Activated naive CD8-positive, alpha-beta T cell treated with anti-CD3 and anti-CD28 coated beads, Interleukin-2, amount 50 U/mL, for 16 hours (primary cell): ENCODE measurements around the gene TPST2.

Source experiments
- DNase-seq: peaks from one replicate; pipeline ENCODE4 v3.0.0-alpha.2; 2020; ENCODE audit warnings: low read depth, low spot score

The TPST2 gene

DNA sequence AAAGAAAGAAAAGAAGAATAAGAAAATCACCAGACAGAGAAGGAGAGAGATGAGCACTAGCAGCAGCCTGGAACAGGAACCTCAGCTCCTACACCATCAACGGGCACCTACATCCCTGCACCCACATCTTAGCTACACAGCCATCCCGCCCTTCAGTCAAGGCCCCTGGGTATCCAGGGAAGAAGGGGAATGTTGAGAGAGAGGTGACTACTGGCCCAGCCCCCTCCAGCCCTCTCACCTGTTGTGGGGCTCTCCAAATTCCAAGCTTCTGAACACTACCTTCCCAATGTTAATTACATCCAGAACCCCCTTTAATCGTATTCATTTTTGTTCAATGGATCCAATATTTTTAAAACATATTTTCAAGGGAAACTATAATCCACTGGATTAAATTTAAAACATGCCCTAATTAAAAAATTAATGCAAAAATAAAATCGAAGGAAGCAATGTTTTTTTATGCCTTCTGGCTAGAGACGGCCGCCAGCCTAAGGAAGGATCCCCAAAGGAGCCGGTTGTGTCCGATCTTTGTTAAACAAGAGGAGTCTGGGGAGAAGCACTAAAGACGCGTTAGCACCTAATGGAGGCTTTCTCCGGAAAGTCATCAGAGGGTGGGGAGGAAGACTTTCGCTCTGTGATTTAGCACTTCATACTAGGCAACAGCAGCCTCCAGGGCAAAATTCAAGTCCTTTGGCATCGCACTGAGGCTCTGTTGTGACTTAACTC, 9.5 kb downstream of the TPST2 start:
- no peak for DNase-seq

DNA sequence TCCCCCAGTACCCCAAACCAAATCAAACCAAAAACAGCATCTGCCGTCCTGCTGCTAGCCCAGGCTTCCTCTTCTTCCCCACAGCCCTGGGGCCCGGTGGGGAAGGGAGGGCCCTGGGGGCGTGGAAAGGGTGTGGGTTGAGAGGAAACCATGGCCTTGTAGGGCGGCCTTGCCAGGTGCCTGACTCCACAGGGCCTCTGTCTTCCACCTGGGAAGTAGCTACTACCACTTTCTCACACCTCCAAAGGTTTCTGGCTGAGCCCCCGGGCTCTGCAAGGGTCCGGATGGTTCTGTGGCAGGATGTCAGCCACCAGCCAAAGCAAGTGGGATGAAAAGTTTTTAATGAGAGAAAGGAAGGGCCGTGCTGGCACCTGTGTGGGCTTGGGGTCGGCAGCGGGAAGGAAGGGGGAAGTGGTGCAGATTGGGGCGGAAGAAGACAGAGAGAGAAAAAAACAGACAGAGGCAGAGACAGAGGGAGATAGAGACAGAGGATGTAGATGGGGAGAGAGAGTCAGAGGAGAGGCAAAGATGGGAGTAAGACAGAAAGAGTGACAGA, 10.5 kb downstream of the TPST2 start:
- DNase-seq = no peak

DNA sequence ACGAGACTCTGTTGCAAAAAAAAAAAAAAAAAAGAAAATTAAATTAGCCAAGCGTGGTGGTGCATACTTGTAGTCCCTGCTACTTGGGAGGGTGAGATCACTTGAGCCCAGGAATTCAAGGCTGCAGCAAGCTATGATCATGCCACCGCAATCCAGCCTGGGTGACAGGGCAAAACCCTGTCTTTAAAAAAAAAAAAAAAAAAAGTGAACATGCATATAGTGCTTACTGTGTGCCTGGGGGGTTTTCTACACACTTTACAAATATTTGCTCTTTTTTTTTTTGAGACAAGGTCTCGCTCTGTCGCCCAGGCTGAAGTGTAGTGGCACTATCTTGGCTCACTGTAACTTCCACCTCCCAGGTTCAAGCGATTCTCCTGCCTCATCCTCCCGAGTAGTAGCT, 12.9 kb downstream of the TPST2 start:
- no peak for DNase-seq

DNA sequence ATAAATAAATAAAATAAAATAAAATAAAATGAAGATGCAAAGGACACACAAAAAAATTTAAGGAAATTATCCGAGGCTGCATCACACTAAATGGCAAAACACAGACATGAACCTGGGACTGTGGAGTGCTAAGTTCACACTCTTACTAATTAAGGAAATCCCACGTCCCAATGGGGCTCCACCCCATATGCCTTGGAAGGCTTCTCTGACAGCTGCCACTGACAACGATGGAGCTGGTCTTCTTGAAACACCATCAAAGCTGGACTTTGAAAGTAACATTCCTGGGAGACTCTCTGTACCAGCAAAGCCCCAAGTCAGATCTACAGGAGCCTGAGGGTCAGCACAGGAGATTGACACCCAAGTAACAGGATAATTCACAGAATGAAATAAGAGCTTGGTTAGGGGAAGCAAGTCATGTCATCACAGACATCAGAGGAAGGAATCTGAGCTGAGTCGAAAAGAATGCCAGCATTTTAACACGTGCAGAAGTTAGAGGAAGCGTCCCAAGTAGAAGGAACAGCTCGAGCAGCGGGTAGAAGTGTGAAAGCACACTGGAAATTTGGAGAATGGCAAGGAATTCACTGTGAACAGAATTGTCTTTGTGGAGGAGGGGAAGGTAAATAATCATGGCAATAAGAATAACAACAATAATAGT, 13.8 kb downstream of the TPST2 start:
- no peak for DNase-seq

DNA sequence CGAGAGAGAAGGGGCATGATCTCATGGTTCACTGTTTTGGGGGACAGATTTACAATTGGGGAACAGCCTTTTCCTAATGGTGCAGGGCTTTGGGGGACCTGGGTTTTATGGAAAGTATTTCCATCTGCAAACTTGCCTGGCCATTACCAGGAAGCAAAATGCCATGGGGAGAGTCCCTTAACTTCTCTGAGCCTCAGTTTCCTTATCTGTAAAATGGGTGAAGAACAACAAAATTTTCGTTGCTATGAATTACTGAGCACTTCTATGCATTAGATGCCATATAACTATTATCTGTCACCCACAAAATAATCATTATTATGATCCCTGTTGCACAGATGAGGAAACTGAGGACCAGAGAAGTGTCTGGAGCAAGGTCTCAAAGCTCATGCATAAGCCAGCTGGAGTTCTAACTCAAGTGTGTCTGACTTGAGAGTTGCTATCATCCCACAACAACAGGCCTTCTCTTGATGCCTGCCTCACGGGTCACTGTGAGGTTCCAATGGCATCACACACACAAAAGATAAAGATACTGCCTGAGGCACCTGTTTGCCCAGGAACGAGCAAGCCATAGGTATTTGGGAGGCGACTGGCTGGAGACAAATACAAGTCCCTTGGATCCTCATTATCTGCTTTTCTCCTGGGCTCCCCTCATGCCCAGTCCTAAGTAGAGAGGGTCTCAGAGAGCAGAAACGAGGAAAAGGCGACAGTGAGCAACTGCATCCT, 15.8 kb downstream of the TPST2 start:
- no peak for DNase-seq

DNA sequence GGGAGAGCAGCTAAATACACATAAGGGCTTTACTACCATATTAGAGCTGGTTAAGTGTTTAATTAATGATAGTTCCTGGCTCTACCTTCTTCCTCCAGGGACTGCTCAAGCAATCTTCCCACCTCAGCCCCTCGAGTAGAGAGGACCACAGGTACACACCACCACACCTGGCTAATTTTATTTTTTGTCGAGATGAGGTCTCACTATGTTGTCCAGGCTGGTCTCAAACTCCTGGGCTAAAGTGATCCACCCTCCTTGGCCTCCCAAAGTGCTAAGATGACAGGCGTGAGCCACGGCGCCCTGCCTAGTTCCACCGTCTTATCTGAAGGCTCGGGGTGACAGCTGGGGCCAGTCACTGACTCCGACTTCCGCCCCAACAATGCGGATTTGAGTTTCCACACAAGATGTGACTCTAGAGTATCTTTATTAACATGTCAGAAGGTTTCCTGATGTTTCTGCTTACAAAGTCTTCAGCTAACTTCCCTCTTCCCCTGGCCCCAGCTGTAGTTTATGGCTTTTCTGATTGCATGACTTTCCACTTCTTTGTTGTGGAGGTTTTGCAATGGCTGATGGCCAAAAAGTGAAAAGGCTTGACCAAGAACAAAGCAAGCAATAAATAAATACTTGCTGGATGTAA, 16.8 kb downstream of the TPST2 start:
- DNase-seq = no peak

DNA sequence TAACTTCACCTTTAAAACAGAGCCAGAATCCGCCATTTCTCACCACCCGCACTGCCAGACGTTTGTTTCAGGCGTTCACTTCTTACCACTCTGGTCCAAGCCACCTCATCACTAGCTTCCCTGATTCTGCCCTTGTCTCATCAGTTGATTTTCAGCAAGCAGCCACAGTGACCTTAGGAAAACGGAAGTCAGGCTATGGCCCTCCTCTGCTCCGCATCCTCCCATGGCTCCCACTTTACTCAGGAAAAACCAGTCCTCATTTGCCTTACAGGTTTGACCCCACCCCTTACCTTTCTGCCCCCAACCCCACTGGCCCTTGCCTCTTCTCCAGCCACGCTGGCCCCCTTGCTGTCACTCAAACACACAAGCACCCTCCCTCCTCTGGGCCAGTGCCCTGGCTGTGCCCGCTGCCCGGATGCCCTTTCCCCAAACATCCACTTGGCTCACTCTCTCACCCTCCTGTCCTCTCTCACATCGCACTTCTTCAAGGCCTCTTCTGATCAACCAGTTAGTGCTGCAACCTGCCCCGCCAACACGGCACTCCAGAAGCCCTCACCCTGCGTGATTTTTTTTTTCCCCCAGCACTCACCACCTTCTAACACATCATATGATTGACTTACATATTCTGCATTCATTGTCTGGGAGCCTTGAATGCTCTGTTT, 18.9 kb downstream of the TPST2 start:
- no peak for DNase-seq

DNA sequence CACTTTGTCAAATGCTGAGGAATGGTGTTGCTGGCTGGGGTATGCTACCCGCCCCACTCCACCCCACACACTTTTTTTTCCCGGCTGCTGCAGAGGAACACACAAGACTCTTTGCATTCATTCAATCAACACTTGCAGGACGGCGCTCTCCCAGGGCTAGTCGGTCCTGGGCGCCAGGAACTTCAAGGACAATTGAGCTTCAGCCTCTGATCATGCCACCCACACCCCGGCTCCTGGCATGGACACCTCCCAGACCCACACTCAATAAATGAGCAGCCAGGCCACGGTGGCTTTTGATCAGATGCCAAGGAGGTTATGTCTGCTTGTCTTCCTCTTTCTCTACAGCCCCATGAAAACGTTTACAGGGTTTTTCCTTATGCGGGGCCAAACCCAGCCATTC, 19.8 kb downstream of the TPST2 start:
- no peak for DNase-seq

DNA sequence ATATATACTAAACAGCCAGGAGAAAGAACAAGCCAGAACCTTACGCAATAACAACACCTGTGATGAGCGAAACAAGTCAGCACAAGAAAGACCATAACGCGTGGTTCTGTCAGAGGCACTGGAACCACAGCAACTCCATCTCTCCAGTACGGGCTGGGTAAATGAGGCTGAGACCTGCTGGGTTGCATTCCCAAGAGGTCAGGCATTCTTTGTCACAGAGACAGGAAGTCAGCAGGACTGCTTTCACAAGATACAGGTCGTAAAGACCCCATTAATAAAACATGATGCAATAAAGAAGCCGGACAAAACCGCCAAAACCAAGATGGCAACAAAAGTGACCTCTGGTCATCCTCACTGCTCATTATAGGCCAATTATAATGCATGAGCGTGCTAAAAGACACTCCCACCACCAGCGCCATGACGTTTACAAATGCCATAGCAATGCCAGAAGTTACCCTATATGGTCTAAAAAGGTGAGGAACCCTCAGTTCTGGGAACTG, 21.7 kb downstream of the TPST2 start:
- DNase-seq = no peak

DNA sequence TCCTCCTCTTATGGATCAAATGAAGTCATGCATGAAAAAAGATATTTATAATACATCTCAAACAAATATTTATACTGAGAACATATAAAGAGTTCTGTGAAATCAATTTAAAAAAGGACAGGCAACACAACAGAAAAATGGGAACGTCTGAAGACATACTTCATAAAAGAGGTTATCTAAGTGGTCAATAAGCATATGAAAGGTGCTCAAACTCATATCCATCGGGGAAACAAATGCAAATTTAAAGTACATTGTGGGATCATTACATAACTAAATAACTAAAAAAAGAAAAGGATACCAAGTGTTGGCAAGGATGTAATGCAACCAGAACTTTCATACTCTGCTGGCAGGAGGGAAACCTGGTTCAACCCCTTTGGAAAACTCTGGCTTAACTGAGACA, 22.3 kb downstream of the TPST2 start:
- DNase-seq = no peak

DNA sequence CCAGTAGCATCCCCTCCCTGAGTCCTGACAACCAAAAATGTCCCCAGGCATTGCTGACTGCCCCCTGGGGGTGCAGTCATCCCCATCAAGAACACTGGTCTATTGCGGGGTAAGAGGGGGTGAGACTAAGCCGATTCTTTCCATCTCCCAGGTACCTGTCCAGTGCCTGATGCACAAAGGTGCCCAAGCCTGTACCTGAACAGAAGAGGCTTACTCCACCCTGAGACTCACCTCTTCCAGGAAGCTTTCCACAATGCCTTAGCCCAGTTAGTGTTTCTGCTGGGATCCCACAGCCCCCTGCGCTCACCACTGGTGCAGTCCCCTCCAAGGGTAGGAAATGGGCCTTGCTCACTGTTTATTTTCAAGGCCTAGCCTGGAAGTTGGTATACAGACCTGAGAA, 22.9 kb downstream of the TPST2 start:
- DNase-seq = no peak

DNA sequence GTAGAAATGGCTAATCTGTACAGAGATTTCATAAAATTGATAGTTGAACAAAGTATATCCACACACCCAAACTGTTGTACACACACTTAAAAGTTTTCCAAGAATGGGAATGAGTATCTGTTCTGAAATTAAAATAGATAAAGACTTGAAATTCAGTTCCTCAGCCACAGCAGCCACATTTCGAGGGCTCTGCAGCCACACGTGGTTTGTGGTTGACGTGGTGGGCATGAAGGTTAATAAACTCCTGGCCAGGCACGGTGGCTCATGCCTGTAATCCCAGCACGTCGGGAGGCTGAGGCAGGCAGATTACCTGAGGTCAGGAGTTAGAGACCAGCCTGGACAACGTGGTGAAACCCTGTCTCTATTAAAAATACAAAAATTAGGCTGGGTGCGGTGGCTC, 24.0 kb downstream of the TPST2 start:
- DNase-seq = no peak

DNA sequence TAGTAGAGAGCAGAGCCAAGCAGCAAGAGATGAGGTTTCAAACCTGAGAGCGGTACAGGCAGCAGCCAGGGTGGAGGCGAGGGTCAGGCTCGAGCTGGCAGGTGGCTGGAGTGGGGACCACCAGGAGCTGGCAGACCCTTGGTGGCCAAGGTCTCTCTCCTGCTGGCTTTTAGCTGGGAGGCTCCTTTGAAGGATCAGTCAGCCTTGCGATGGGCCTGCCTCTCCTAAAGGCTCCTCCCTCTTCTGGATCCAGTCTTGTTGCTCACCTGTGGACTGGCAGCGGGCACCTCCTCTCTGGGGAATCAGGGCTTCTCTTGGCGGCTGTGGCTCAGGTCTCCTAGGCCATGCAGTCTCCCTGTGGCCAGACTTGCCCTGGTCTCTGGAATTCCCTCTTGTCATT, 24.8 kb downstream of the TPST2 start:
- no peak for DNase-seq

DNA sequence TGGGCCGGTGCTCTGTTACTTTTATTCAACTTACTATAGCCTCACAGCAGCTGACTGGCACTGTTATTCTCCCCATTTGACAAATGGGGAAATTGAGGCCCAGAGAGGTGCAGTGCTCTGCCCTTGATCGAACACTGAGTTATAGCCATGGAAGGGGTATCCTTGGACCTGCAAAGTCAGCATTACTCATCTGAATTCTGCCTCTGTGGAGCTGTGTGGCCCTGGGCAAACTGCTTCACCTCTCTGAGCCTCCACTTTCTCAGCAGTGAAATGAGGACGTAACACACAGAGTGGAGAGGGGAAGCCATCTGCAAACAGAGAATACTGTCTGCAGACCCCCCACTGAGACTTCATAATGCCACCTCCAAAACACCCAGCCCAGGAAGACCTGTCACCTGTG, 25.3 kb downstream of the TPST2 start:
- DNase-seq = no peak

DNA sequence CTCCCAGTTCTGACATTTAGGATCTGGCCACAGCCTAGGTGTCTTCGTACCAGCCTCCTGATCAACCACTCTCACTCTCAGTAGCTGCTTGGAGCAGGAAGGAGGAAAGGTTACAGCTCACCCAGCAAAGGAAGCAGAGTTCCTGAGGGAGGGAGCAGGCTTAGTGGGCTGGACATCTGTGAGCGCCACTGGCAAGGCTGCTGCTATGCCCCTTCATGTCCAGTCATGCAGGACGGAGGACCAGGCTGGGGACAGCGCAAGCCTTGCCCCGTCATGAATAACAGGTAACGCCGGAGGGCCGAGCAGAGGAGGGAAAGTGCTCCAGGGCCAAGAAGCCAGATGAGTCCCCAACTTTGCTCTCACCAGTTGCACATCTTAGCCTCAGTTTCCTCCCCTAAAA, 25.8 kb downstream of the TPST2 start:
- no peak for DNase-seq

DNA sequence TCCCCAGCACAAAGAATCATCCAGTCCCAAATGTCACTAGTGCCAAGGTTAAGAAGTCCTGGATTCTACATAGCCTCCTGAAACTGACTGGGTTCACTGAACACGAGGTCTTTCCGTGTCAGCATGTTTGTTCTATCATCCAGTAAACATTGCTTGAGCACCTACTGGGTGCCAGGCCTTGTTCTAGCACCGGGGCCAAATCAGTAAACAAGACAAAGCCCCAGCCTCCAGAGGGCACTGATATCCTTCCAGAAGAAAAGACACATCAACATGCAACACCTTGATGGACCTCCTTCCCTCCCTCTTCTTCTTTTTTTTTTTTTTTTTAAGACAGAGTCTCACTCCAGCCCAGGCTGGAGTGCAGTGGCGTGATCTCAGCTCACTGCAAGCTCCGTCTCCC, 26.9 kb downstream of the TPST2 start:
- DNase-seq = no peak

DNA sequence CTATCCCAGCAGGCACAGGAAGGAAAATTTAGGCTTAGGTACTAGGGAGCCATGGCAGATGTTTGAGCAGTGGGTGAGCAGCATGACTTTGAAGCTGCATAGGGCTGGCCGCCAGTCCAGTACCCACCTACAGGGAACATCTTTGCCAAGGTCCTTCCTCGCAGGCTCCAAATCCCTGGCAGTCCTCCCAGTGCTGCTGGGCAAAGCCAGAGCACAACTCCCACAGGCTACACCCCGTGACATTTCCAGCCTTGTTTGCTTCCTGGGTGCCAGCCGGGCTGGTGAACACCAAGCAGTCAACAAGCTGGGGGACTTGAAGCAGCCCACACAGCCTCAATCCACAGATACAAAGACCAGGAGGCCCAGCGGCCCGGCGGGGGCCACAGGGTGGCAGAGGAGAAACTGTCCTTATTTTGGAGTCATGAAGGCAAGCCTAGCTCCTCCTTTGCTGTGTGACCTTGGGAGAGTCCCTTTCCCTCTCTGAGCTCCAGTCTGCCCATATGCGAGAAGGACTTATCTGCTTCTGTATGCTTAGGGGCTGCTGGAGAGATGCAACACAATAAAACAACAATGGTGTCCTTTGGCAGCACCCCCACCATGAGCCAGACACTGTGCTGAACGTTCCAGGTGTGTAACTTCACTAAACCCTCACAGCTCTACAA, 28.0 kb downstream of the TPST2 start:
- no peak for DNase-seq

DNA sequence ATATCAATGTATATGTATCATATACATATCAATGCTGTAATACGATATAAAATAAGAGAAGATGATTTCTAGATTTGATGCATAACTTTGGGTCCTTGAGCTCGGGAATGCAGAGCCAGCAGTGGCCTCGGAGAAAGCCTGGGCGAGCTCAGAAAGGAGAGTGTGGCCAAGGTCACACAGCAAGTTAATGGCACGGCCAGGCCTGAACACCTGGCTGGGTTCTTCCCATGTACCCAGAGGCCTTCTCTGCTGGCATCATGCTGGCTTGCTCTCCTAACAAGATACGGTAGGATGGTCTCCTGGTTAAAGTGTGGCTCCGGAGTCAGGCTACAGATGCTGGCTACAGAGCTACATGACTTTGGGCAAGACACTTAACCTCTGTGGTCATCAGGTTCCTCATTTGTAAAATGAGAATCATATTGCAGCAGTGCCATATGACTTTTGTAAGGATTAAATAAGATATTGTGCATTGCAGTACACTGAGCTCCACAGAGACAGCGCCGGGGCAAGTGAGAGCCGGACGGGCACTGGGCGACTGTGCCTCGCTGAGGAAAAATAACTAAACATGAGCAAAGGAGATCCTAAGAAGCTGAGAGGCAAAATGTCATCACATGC, 29.9 kb downstream of the TPST2 start:
- DNase-seq = no peak

DNA sequence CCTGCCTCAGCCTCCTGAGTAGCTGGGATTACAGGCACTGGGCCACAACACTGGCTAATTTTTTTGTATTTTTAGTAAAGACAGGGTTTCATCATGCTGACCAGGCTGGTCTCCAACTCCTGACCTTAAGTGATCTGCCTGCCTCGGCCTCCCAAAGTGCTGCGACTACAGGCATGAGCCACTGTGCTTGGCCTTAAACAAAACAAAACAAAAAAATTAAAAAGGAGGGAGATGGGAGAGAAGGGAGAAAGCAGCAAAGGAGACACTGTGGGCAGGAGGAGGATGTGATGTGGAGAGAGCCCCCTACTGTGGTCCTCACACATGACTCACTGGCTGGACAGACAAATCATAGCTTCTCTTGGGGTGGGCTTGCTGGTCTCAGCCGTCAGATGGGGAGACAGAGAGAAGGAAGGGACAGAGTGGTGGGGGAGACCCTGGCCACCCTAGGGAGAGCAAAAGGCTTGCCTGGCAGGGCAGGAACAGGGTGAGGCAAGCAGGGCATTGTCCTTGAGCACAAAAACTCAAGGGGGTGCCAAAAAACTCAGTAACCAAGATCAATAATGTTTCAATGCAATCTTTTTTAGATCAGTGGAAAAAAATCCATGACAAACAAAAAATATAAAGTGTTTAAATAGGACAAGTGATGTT, 31.6 kb downstream of the TPST2 start:
- no peak for DNase-seq

DNA sequence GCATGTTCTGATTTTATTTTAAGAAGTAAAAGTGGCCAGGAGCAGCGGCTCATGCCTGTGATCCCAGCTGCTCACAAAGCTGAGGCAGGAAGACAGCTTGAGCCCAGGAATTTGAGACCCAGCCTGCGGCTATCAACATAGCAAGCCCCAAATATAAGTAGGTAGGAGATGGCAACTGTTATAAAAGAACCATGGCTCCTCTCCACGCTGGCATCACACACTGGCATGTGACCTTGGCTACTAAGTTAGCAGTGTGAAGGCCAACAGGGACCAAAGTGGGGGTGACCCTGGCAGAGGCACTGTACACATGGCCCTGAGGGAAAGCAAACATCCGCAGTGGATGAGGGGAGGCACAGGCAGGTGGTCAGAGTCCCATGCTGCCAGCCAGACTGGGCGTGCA, 33.0 kb downstream of the TPST2 start:
- DNase-seq = no peak
